ENCODE results near the gene MIER1. TPM values are rescaled to one million over a fixed set of nuclear protein-coding genes. Genes with fewer than 3 reads are reported as not detected.

MIER1 gene
- polyA plus RNA-seq, 3 donors, result 14.0 to 28.0 (median 21.9) TPM

DNA sequence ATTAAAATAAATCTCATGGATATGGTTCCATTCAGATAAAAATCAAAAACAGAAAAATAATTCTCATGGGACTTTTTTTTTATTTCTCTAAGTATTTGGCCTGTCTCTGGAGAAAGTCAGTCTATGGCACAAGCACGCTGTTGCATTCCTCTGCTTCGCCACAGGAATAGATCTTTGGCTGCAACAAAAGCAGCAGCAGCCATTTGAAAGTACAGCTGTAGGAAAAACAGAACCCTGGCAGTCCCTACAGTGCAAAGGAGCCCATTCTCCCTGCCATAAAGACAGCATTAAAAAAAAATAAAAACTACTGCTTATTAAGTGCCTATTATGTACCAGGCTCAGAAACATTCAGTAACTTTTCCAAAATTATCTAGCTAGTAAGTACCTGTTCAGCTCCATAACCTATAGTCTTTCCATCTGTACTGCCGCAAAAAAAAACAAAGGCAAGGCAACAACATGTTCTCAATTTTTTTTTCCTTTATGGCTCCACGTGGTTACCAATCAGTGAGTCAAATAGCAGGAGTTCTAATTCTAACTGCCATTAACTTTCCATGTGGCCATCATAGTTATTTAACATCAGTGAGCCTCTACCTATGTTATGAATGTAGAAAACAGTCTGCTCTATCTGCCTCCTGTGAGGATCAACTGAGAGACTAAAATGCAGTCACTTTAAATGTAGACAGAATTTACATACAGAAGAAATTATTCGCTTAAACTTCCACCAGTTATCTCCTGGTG, 106.5 kb downstream of the MIER1 start:
- DNase-seq, result no peak
- Mint-ChIP-seq H3K9me3 (peaks cover 0 to 9% (median 3%) of the 10 kb centered on the region in 7 donors), H3K27ac (no peak overlapping the region), H3K4me3 (no peak overlapping the region), H3K4me1 (no peaks in the 10 kb centered on the region), H3K27me3 (ENCODE audit: low read depth in 3 of 3) (no peaks in the 10 kb centered on the region), H3K36me3 (peaks cover 19 to 39% of the 10 kb centered on the region in 2 donors)
- Histone ChIP-seq H4K20me1 (ENCODE audit: insufficient read depth, low read length) (no peaks in the 10 kb centered on the region), H3K36me3 (replicated peaks in 1 of 2; ENCODE audit: control insufficient read depth in 1 of 2, insufficient read depth in 2 of 2, low read length in 2 of 2) (peaks cover 2 to 19% of the 10 kb centered on the region in 2 donors), H3K9ac (ENCODE audit: insufficient read depth, low read length, poor library complexity, severe bottlenecking) (no peak overlapping the region), H3K4me2 (replicated peaks; ENCODE audit: extremely low read depth, low read length, poor library complexity, severe bottlenecking) (no peak overlapping the region), H3K9me3 (replicated peaks in 1 of 2; ENCODE audit: control insufficient read depth in 1 of 2, insufficient read depth in 1 of 2, low read length in 2 of 2) (no peaks in the 10 kb centered on the region), H3K4me3 (replicated peaks in 1 of 3; ENCODE audit: low read depth in 2 of 3, low read length in 3 of 3) (no peak overlapping the region), H3K4me1 (ENCODE audit: control insufficient read depth in 1 of 2, insufficient read depth in 2 of 2, low read length in 2 of 2) (no peaks in the 10 kb centered on the region), H3K27ac (ENCODE audit: low read depth in 1 of 2, low read length in 2 of 2) (no peak overlapping the region), H2AFZ (ENCODE audit: insufficient read depth, low read depth, low read length, poor library complexity, severe bottlenecking) (no peak overlapping the region), H3K27me3 (ENCODE audit: control insufficient read depth in 2 of 2, insufficient read depth in 2 of 2, low read length in 2 of 2) (no peaks in the 10 kb centered on the region), H3K79me2 (ENCODE audit: insufficient read depth, low read length) (no peaks in the 10 kb centered on the region)
- 94% methylated on average over 2 of the region's 5 CpGs for WGBS (ENCODE audit: insufficient coverage)
- TF ChIP-seq, protein P1, sequence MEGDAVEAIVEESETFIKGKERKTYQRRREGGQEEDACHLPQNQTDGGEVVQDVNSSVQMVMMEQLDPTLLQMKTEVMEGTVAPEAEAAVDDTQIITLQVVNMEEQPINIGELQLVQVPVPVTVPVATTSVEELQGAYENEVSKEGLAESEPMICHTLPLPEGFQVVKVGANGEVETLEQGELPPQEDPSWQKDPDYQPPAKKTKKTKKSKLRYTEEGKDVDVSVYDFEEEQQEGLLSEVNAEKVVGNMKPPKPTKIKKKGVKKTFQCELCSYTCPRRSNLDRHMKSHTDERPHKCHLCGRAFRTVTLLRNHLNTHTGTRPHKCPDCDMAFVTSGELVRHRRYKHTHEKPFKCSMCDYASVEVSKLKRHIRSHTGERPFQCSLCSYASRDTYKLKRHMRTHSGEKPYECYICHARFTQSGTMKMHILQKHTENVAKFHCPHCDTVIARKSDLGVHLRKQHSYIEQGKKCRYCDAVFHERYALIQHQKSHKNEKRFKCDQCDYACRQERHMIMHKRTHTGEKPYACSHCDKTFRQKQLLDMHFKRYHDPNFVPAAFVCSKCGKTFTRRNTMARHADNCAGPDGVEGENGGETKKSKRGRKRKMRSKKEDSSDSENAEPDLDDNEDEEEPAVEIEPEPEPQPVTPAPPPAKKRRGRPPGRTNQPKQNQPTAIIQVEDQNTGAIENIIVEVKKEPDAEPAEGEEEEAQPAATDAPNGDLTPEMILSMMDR (IDR thresholded peaks at IDR 0.05), result no peak
- intact Hi-C loops (cut with micrococcal nuclease), result no loop called here

DNA sequence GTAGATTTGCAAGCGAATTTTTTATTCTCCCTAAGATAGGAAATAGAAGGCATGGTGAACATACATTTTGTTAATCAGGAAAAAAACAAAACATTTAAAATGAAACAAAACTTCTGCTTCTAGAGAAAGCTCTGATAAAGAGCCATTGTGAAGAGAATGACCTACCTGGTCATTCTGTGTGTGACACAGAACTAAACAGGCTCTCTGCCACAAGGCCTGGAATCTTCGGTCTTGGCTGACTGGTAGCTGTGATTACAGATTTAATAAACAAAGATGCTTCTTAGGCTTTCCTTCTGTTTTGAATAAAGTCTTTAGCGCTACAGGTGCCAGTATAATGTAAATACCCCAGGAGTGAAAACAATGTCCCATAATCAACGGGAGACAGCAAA, 107.1 kb downstream of the MIER1 start:
- Mint-ChIP-seq H3K4me3 (no peak overlapping the region), H3K9me3 (peaks cover 0 to 10% (median 7%) of the 10 kb centered on the region in 7 donors), H3K27ac (no peak overlapping the region), H3K36me3 (peaks cover 25 to 44% of the 10 kb centered on the region in 2 donors), H3K4me1 (no peaks in the 10 kb centered on the region), H3K27me3 (ENCODE audit: low read depth in 3 of 3) (no peaks in the 10 kb centered on the region)
- no peak for DNase-seq
- Histone ChIP-seq H3K9me3 (replicated peaks in 1 of 2; ENCODE audit: control insufficient read depth in 1 of 2, insufficient read depth in 1 of 2, low read length in 2 of 2) (no peaks in the 10 kb centered on the region), H3K79me2 (ENCODE audit: insufficient read depth, low read length) (no peaks in the 10 kb centered on the region), H3K4me2 (replicated peaks; ENCODE audit: extremely low read depth, low read length, poor library complexity, severe bottlenecking) (no peak overlapping the region), H3K36me3 (replicated peaks in 1 of 2; ENCODE audit: control insufficient read depth in 1 of 2, insufficient read depth in 2 of 2, low read length in 2 of 2) (peaks cover 7 to 25% of the 10 kb centered on the region in 2 donors), H3K4me1 (ENCODE audit: control insufficient read depth in 1 of 2, insufficient read depth in 2 of 2, low read length in 2 of 2) (no peaks in the 10 kb centered on the region), H3K27me3 (ENCODE audit: control insufficient read depth in 2 of 2, insufficient read depth in 2 of 2, low read length in 2 of 2) (no peaks in the 10 kb centered on the region), H4K20me1 (ENCODE audit: insufficient read depth, low read length) (no peaks in the 10 kb centered on the region), H2AFZ (ENCODE audit: insufficient read depth, low read depth, low read length, poor library complexity, severe bottlenecking) (no peak overlapping the region), H3K27ac (ENCODE audit: low read depth in 1 of 2, low read length in 2 of 2) (no peak overlapping the region), H3K9ac (ENCODE audit: insufficient read depth, low read length, poor library complexity, severe bottlenecking) (no peak overlapping the region), H3K4me3 (replicated peaks in 1 of 3; ENCODE audit: low read depth in 2 of 3, low read length in 3 of 3) (no peak overlapping the region)
- WGBS (ENCODE audit: insufficient coverage), result 100% methylated on average over 1 of the region's 4 CpGs
- TF ChIP-seq, protein P1 (IDR thresholded peaks at IDR 0.05), result no peak
- intact Hi-C loops (cut with micrococcal nuclease), result no loop called here

Other genes with a start within 250 kb of the MIER1 start
- gene DYNLT5, start 172.5 kb upstream of the MIER1 start, polyA plus RNA-seq, result under 1 TPM; 0.08 to 0.54 (median 0.28) TPM
- not detected for gene INSL5, start 123.7 kb upstream of the MIER1 start, polyA plus RNA-seq
- gene DNAI4, start 134 bp upstream of the MIER1 start, polyA plus RNA-seq, result under 1 TPM in 1 of 3 donors, not detected in 2; 0.09 TPM
- 1 to 10 TPM; 2.2 to 3.3 (median 2.7) TPM for gene SLC35D1, start 129.2 kb downstream of the MIER1 start, polyA plus RNA-seq
- gene C1orf141, start 210.0 kb downstream of the MIER1 start, polyA plus RNA-seq, result not detected
- gene IL23R, start 241.5 kb downstream of the MIER1 start, polyA plus RNA-seq, result not detected

Measured in CD14-positive monocyte (primary cell).